Mesodermal cell (in vitro differentiated cells): ENCODE data around the gene EGF.

Source experiments
- H3K27ac ChIP-seq: 2 replicates; pipeline ENCODE4 v1.7.0; 2013; ENCODE audit warnings: mild to moderate bottlenecking, low read depth, low read length, moderate library complexity; ENCODE audit not compliant: severe bottlenecking
- H3K36me3 ChIP-seq: 2 replicates; pipeline ENCODE4 v1.7.1; 2013; ENCODE audit warnings: mild to moderate bottlenecking, low read length, moderate library complexity; ENCODE audit not compliant: control insufficient read depth, insufficient read depth
- H3K4me1 ChIP-seq: one replicate; pipeline ENCODE4 v1.7.1; 2013; ENCODE audit warnings: mild to moderate bottlenecking, low read length; ENCODE audit not compliant: insufficient read depth, control insufficient read depth, poor library complexity, severe bottlenecking
- H3K4me3 ChIP-seq: 2 replicates; pipeline ENCODE4 v1.7.0; 2013; ENCODE audit warnings: low read length, control low read depth, mild to moderate bottlenecking; ENCODE audit not compliant: insufficient read depth, poor library complexity, severe bottlenecking; ENCODE audit errors: extremely low read depth
- H3K9me3 ChIP-seq: 2 replicates; pipeline ENCODE4 v1.7.1; 2013; ENCODE audit warnings: mild to moderate bottlenecking, low read length, moderate library complexity; ENCODE audit not compliant: control insufficient read depth
- WGBS, 2 experiments: methylation state at CpG; one replicate each; pipeline ENCODE4 v1.1.5; 2013; ENCODE audit warnings: missing lambda C conversion rate in 2 of 2; ENCODE audit not compliant: insufficient coverage in 2 of 2; 5-methylcytosine and 5-hydroxymethylcytosine counted together

EGF gene

GRCh38 chr4:109994415-109994827, 81.7 kb downstream of the EGF start:
- H3K9me3 ChIP-seq: no peaks in the 10 kb centered on the region
- H3K36me3 ChIP-seq: no peaks in the 10 kb centered on the region
- 80 to 83% methylated on average over 1 of the region's 4 CpGs for WGBS, 2 experiments
- no peak overlapping the region for H3K27ac ChIP-seq
- no peaks in the 10 kb centered on the region for H3K4me1 ChIP-seq
- H3K4me3 ChIP-seq: no peak overlapping the region

- Histone ChIP-seq H3K36me3 (no peaks in the 10 kb centered on the region), H3K4me1 (no peaks in the 10 kb centered on the region), H3K9me3 (no peaks in the 10 kb centered on the region), H3K4me3 (no peak overlapping the region), H3K27ac (no peak overlapping the region)
- WGBS, 2 experiments: 80 to 95% methylated on average over 2 to 3 of the region's 3 CpGs
Measured at GRCh38 chr4:109996526-109996925, 83.8 kb downstream of the EGF start.

GRCh38 chr4:109998867-109999584, 86.3 kb downstream of the EGF start:
- no peak overlapping the region for H3K4me3 ChIP-seq
- H3K27ac ChIP-seq: no peak overlapping the region
- no peaks in the 10 kb centered on the region for H3K4me1 ChIP-seq
- no peaks in the 10 kb centered on the region for H3K36me3 ChIP-seq
- WGBS, 2 experiments: 87 to 90% methylated on average over 2 of the region's 3 CpGs
- no peaks in the 10 kb centered on the region for H3K9me3 ChIP-seq

GRCh38 chr4:109999585-109999912, 86.9 kb downstream of the EGF start:
- Histone ChIP-seq H3K27ac (no peak overlapping the region), H3K4me3 (no peak overlapping the region), H3K4me1 (no peaks in the 10 kb centered on the region), H3K9me3 (no peaks in the 10 kb centered on the region), H3K36me3 (no peaks in the 10 kb centered on the region)
- 84 to 96% methylated on average over 7 to 9 of the region's 9 CpGs for WGBS, 2 experiments

GRCh38 chr4:110002326-110002725, 89.6 kb downstream of the EGF start:
- Histone ChIP-seq H3K4me1 (no peaks in the 10 kb centered on the region), H3K36me3 (no peaks in the 10 kb centered on the region), H3K9me3 (no peaks in the 10 kb centered on the region), H3K4me3 (no peak overlapping the region), H3K27ac (no peak overlapping the region)
- 80 to 100% methylated on average over 1 of the region's 3 CpGs for WGBS, 2 experiments

- no peaks in the 10 kb centered on the region for H3K36me3 ChIP-seq
- H3K4me3 ChIP-seq: no peak overlapping the region
- H3K4me1 ChIP-seq: no peaks in the 10 kb centered on the region
- H3K27ac ChIP-seq: no peak overlapping the region
- WGBS, 2 experiments: 86 to 88% methylated on average over 1 to 3 of the region's 6 CpGs
- H3K9me3 ChIP-seq: no peaks in the 10 kb centered on the region
Measured at GRCh38 chr4:110003401-110004187, 90.9 kb downstream of the EGF start.

- Histone ChIP-seq H3K36me3 (no peaks in the 10 kb centered on the region), H3K9me3 (no peaks in the 10 kb centered on the region), H3K27ac (no peak overlapping the region), H3K4me3 (no peak overlapping the region), H3K4me1 (no peaks in the 10 kb centered on the region)
- WGBS, 2 experiments: 80 to 88% methylated on average over 1 of the region's 1 CpG
Measured at GRCh38 chr4:110004556-110004955, 91.9 kb downstream of the EGF start.

GRCh38 chr4:110005461-110006056, 92.9 kb downstream of the EGF start:
- no peaks in the 10 kb centered on the region for H3K36me3 ChIP-seq
- no peak overlapping the region for H3K27ac ChIP-seq
- no peaks in the 10 kb centered on the region for H3K9me3 ChIP-seq
- no peak overlapping the region for H3K4me3 ChIP-seq
- no peaks in the 10 kb centered on the region for H3K4me1 ChIP-seq
- WGBS, 2 experiments: no CpG with 5 or more reads among the region's 1 CpG

- 93% methylated on average over 3 of the region's 3 CpGs; no CpG with 5 or more reads in 1 of the 2 experiments for WGBS, 2 experiments
- no peaks in the 10 kb centered on the region for H3K4me1 ChIP-seq
- no peak overlapping the region for H3K27ac ChIP-seq
- H3K36me3 ChIP-seq: no peaks in the 10 kb centered on the region
- no peaks in the 10 kb centered on the region for H3K9me3 ChIP-seq
- H3K4me3 ChIP-seq: no peak overlapping the region
Measured at GRCh38 chr4:110007217-110007616, 94.5 kb downstream of the EGF start.

- no peak overlapping the region for H3K27ac ChIP-seq
- no peaks in the 10 kb centered on the region for H3K4me1 ChIP-seq
- WGBS, 2 experiments: 60% methylated on average over 1 of the region's 2 CpGs; no CpG with 5 or more reads in 1 of the 2 experiments
- no peak overlapping the region for H3K4me3 ChIP-seq
- no peaks in the 10 kb centered on the region for H3K9me3 ChIP-seq
- H3K36me3 ChIP-seq: no peaks in the 10 kb centered on the region
Measured at GRCh38 chr4:110008540-110008939, 95.9 kb downstream of the EGF start.

- Histone ChIP-seq H3K4me1 (no peaks in the 10 kb centered on the region), H3K36me3 (no peaks in the 10 kb centered on the region), H3K4me3 (no peak overlapping the region), H3K9me3 (no peaks in the 10 kb centered on the region), H3K27ac (no peak overlapping the region)
- no CpG with 5 or more reads among the region's 2 CpGs for WGBS, 2 experiments
Measured at GRCh38 chr4:110009550-110009949, 96.9 kb downstream of the EGF start.
